DOHH2 (cell line): ENCODE results near the gene ZNF879.

Source experiments
- H3F3A ChIP-seq: fragments of 200-600 bp; sonication (generic), shearing (Covaris generic); 2 replicates; pipeline ENCODE4 v1.6.0; 2016; ENCODE audit warnings: antibody characterized with exemption, mild to moderate bottlenecking; ENCODE audit not compliant: control insufficient read depth, insufficient read depth
- H3K27ac ChIP-seq: fragments of 200-600 bp; sonication (generic); 2 replicates; pipeline ENCODE4 v1.5.1; 2014; ENCODE audit warnings: low read depth, mild to moderate bottlenecking, low read length, moderate library complexity
- H3K27me3 ChIP-seq: fragments of 200-600 bp; sonication (generic); 2 replicates; pipeline ENCODE4 v1.6.1; 2014; ENCODE audit warnings: mild to moderate bottlenecking, low read length, mixed read lengths; ENCODE audit not compliant: control insufficient read depth
- H3K36me3 ChIP-seq: fragments of 200-600 bp; sonication (generic); 2 replicates; pipeline ENCODE4 v1.6.1; 2014; ENCODE audit warnings: mild to moderate bottlenecking, low read length, moderate library complexity, mixed read lengths; ENCODE audit not compliant: control insufficient read depth
- H3K4me1 ChIP-seq: fragments of 200-600 bp; sonication (generic); 2 replicates; pipeline ENCODE4 v1.6.1; 2014; ENCODE audit warnings: mild to moderate bottlenecking, low read length, mixed read lengths; ENCODE audit not compliant: control insufficient read depth
- H3K4me2 ChIP-seq: fragments of 200-600 bp; sonication (generic); 2 replicates; pipeline ENCODE4 v1.6.0; 2014; ENCODE audit warnings: mild to moderate bottlenecking, low read length, moderate library complexity
- H3K4me3 ChIP-seq: fragments of 200-600 bp; sonication (generic); 2 replicates; pipeline ENCODE4 v1.5.1; 2014; ENCODE audit warnings: mild to moderate bottlenecking, low read length, mixed read lengths
- H3K79me2 ChIP-seq: fragments of 200-600 bp; sonication (generic); 2 replicates; pipeline ENCODE4 v1.6.1; 2014; ENCODE audit warnings: mild to moderate bottlenecking, low read length, mixed read lengths; ENCODE audit not compliant: control insufficient read depth
- H3K9me2 ChIP-seq: fragments of 200-600 bp; sonication (generic); replicated peaks from 2 replicates; pipeline ENCODE4 v1.6.1; 2014; ENCODE audit warnings: mild to moderate bottlenecking, low read length, mixed read lengths; ENCODE audit not compliant: control insufficient read depth
- H3K9me3 ChIP-seq: fragments of 200-600 bp; sonication (generic); 2 replicates; pipeline ENCODE4 v1.6.1; 2014; ENCODE audit warnings: antibody characterized with exemption, low read length, mixed read lengths; ENCODE audit not compliant: control insufficient read depth, insufficient read depth
- H4K20me1 ChIP-seq: fragments of 200-600 bp; sonication (generic); 2 replicates; pipeline ENCODE4 v1.6.0; 2014; ENCODE audit warnings: low read depth, mild to moderate bottlenecking, antibody characterized with exemption, low read length, moderate library complexity; ENCODE audit not compliant: control insufficient read depth, insufficient read depth
- EZH2phosphoT487 ChIP-seq: fragments of 200-600 bp; sonication (generic); IDR thresholded peaks from 2 replicates; pipeline ENCODE4 v1.6.1; 2017; ENCODE audit warnings: borderline replicate concordance, mild to moderate bottlenecking, antibody characterized with exemption, low read length, moderate library complexity, mixed read lengths
- TF ChIP-seq, protein P1 (sequence below): fragments of 200-600 bp; sonication (generic); IDR thresholded peaks from one replicate; pipeline ENCODE4 v1.5.1; 2014; ENCODE audit warnings: antibody characterized with exemption, mild to moderate bottlenecking, low read depth, low read length; ENCODE audit not compliant: poor library complexity, severe bottlenecking

ZNF879 gene

DNA sequence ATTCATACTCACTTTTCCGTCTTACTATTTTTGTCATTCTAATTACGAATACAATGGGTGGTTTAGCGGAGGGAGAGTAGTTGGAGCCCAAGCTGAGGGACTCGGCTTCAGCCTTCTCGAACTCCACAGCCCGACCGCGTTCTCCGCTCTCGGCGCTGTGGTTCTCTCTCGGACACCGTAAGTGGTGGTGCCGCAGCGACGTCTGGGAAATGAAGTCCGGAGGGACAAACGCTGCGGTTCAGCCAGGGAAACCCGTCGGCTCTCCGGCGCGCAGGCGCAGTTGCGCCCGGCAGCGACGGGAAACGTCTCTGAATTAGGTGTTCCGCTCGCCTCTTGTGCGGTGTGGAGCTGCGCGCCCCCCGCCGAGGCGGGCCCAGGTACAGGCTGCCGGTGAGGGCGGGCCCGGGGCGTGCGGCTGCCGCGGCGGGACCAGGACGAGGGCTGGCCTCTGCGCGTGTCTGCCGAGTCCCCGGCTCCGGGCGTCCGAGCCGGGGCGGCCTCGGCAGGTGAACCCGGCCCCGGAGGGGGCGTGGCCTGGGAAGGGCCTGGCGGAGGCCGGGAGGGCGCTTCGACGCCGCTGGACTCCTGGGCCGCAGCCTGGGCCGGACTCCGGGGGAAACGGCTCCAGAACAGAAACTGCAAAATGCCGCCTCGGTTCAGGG is at the start of gene ZNF879:
TSS of gene ZNF879 (plus strand) at position 277 of the 662 bp plus-strand sequence. CDS start 1,201 bp downstream, outside the sequence.
- TF ChIP-seq, protein P1, sequence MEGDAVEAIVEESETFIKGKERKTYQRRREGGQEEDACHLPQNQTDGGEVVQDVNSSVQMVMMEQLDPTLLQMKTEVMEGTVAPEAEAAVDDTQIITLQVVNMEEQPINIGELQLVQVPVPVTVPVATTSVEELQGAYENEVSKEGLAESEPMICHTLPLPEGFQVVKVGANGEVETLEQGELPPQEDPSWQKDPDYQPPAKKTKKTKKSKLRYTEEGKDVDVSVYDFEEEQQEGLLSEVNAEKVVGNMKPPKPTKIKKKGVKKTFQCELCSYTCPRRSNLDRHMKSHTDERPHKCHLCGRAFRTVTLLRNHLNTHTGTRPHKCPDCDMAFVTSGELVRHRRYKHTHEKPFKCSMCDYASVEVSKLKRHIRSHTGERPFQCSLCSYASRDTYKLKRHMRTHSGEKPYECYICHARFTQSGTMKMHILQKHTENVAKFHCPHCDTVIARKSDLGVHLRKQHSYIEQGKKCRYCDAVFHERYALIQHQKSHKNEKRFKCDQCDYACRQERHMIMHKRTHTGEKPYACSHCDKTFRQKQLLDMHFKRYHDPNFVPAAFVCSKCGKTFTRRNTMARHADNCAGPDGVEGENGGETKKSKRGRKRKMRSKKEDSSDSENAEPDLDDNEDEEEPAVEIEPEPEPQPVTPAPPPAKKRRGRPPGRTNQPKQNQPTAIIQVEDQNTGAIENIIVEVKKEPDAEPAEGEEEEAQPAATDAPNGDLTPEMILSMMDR, result no peak
- no peak for TF ChIP-seq EZH2phosphoT487
- H3K9me3 ChIP-seq, result no peaks in the 10 kb centered on the region; the same call in 1 of the 2 replicates
- no peaks in the 10 kb centered on the region for H3K79me2 ChIP-seq
- no peak within 1 kb of the TSS for H3K27ac ChIP-seq
- no peaks in the 10 kb centered on the region for H3F3A ChIP-seq
- no peaks in the 10 kb centered on the region for H3K9me2 ChIP-seq
- H3K36me3 ChIP-seq, result no peaks in the 10 kb centered on the region
- H3K4me2 ChIP-seq, result peak within 1 kb of the TSS; percentile 49
- H3K27me3 ChIP-seq, result no peaks in the 10 kb centered on the region
- no peaks in the 10 kb centered on the region for H4K20me1 ChIP-seq
- H3K4me1 ChIP-seq, result peaks cover 5% of the 10 kb centered on the region; the same call in 1 of the 2 replicates
- peak within 1 kb of the TSS; percentile 68 for H3K4me3 ChIP-seq

- H3K9me2 ChIP-seq, result no peaks in the 10 kb centered on the region
- no peaks in the 10 kb centered on the region for H3K27me3 ChIP-seq
- no peaks in the 10 kb centered on the region for H3K4me1 ChIP-seq
- H3K79me2 ChIP-seq, result no peaks in the 10 kb centered on the region
- TF ChIP-seq, protein P1, result no peak
- no peak for TF ChIP-seq EZH2phosphoT487
- H3K9me3 ChIP-seq, result peaks cover 20% of the 10 kb centered on the region; the same call in 1 of the 2 replicates
- no peak overlapping the region for H3K4me3 ChIP-seq
- no peak overlapping the region for H3K27ac ChIP-seq
- no peaks in the 10 kb centered on the region for H3K36me3 ChIP-seq
- no peaks in the 10 kb centered on the region for H4K20me1 ChIP-seq
- no peak overlapping the region for H3K4me2 ChIP-seq
- no peaks in the 10 kb centered on the region for H3F3A ChIP-seq
These were observed 42.2 kb upstream of the ZNF879 start for GRCh38 chr5:178981381-178981780.

- Histone ChIP-seq H3K4me2 (no peak overlapping the region), H3K79me2 (no peaks in the 10 kb centered on the region), H3K36me3 (no peaks in the 10 kb centered on the region), H3K27ac (no peak overlapping the region), H3K4me1 (no peaks in the 10 kb centered on the region), H3K4me3 (no peak overlapping the region), H3F3A (no peaks in the 10 kb centered on the region), H3K27me3 (no peaks in the 10 kb centered on the region), H4K20me1 (no peaks in the 10 kb centered on the region), H3K9me2 (no peaks in the 10 kb centered on the region), H3K9me3 (peaks cover 20% of the 10 kb centered on the region; the same call in 1 of the 2 replicates)
- no peak for TF ChIP-seq EZH2phosphoT487
- TF ChIP-seq, protein P1, result no peak
These were observed 40.7 kb upstream of the ZNF879 start for GRCh38 chr5:178982941-178983340.
